Measurements from ENCODE around the gene PHETA2. TPM values are rescaled to one million over a fixed set of nuclear protein-coding genes. Genes with fewer than 3 reads are reported as not detected.

PHETA2 gene
- total RNA-seq, 1 experiment from 2014 or later, result 4.5 TPM

DNA sequence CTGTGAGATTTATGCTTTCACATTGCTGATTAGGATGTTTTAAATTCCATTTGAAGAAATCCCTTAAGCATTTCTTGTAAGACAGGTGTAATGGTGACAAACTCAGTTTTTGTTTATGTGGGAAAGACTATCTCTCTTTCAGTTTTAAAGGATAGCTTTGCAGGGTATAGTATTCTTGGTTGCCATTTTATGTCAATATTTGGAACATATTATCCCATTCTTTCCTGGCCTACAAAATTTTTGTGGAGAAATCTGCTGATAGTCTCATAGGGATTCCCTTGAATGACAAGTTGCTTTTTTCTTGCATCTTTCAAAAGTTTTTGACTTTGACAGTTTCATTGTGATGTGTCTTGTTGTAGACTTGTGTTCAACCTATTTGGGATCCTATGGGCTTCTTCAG is 32.3 kb upstream of the PHETA2 start:
- no peak overlapping the region for H3K27ac ChIP-seq
- DNase-seq, result no peak
- H3F3A ChIP-seq (ENCODE audit: insufficient read depth, low read depth), result no peaks in the 10 kb centered on the region
- H3K4me3 ChIP-seq, result no peak overlapping the region
- intact Hi-C loops (cut with micrococcal nuclease; ENCODE audit: unreplicated experiment), result no loop called here
- H3K79me2 ChIP-seq (ENCODE audit: low read depth), result no peaks in the 10 kb centered on the region
- H4K20me1 ChIP-seq (ENCODE audit: insufficient read depth), result no peaks in the 10 kb centered on the region
- CTCF ChIA-PET, result no interaction called here
- no peaks in the 10 kb centered on the region for H3K4me1 ChIP-seq (replicated peaks; ENCODE audit: insufficient read depth)
- no peak overlapping the region for H2AFZ ChIP-seq
- POLR2A ChIA-PET (ENCODE audit: unreplicated experiment), result no interaction called here
- no TSS peak for BruUV-seq (replicated peaks)
- H3K9me3 ChIP-seq (ENCODE audit: insufficient read depth, low read depth), result peaks cover 7% of the 10 kb centered on the region
- TF ChIP-seq EZH2 (IDR thresholded peaks at IDR 0.05; ENCODE audit: low read depth), result no peak
- no peak for TF ChIP-seq CTCF (conservative IDR thresholded peaks at IDR 0.05)
- H3K36me3 ChIP-seq (ENCODE audit: low read depth), result no peaks in the 10 kb centered on the region
- H3K4me2 ChIP-seq, result no peak overlapping the region
- no peaks in the 10 kb centered on the region for H3K27me3 ChIP-seq (ENCODE audit: insufficient read depth, low read depth)
- no peaks in the 10 kb centered on the region; the same call in 1 of the 2 replicates for H3K9me2 ChIP-seq (ENCODE audit: insufficient read depth)

GRCh38 chr22:42050641-42051180 is 23.3 kb upstream of the PHETA2 start:
- no TSS peak for BruUV-seq (replicated peaks)
- POLR2A ChIA-PET (ENCODE audit: unreplicated experiment), result no interaction called here
- Histone ChIP-seq H3K9me2 (ENCODE audit: insufficient read depth) (no peaks in the 10 kb centered on the region), H2AFZ (no peak overlapping the region), H3K4me2 (no peak overlapping the region), H3K27ac (no peak overlapping the region), H3K79me2 (ENCODE audit: low read depth) (no peaks in the 10 kb centered on the region), H3K4me3 (no peak overlapping the region), H3F3A (ENCODE audit: insufficient read depth, low read depth) (no peaks in the 10 kb centered on the region), H3K36me3 (ENCODE audit: low read depth) (no peaks in the 10 kb centered on the region), H3K27me3 (ENCODE audit: insufficient read depth, low read depth) (no peaks in the 10 kb centered on the region), H4K20me1 (ENCODE audit: insufficient read depth) (no peaks in the 10 kb centered on the region), H3K9me3 (ENCODE audit: insufficient read depth, low read depth) (no peaks in the 10 kb centered on the region), H3K4me1 (replicated peaks; ENCODE audit: insufficient read depth) (no peaks in the 10 kb centered on the region)
- no peak for TF ChIP-seq CTCF (conservative IDR thresholded peaks at IDR 0.05)
- TF ChIP-seq EZH2 (IDR thresholded peaks at IDR 0.05; ENCODE audit: low read depth), result no peak
- intact Hi-C loops (cut with micrococcal nuclease; ENCODE audit: unreplicated experiment), result no loop called here
- CTCF ChIA-PET, result no interaction called here
- DNase-seq, result no peak

DNA sequence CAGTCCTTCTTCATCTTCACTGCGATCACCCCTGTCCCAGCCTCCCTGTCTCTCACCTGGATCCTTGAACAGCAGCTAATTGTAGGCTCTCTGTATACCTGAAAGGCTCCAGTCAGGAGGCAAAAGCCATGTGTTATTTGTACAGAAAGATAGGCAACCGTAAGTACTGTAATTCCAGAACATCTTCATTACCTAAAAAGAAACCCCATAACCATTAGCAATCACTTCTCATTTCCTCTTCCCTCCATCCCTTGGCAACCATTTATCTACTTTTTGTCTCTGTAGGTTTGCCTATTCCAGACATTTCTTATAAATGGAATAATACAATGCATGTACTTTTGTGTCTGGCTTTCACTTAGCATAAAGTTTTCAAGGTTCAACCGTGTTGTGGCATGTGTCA is 21.3 kb upstream of the PHETA2 start:
- ChIA-PET POLR2A (ENCODE audit: unreplicated experiment) (no interaction called here), CTCF (no interaction called here)
- Histone ChIP-seq H3F3A (ENCODE audit: insufficient read depth, low read depth) (no peaks in the 10 kb centered on the region), H3K9me2 (ENCODE audit: insufficient read depth) (no peaks in the 10 kb centered on the region), H3K4me1 (replicated peaks; ENCODE audit: insufficient read depth) (no peaks in the 10 kb centered on the region), H3K36me3 (ENCODE audit: low read depth) (peaks cover 5% of the 10 kb centered on the region; the same call in 1 of the 2 replicates), H4K20me1 (ENCODE audit: insufficient read depth) (no peaks in the 10 kb centered on the region), H3K27ac (no peak overlapping the region), H2AFZ (no peak overlapping the region), H3K4me2 (no peak overlapping the region), H3K27me3 (ENCODE audit: insufficient read depth, low read depth) (no peaks in the 10 kb centered on the region), H3K4me3 (no peak overlapping the region), H3K9me3 (ENCODE audit: insufficient read depth, low read depth) (peaks cover 11% of the 10 kb centered on the region), H3K79me2 (ENCODE audit: low read depth) (no peaks in the 10 kb centered on the region)
- intact Hi-C loops (cut with micrococcal nuclease; ENCODE audit: unreplicated experiment), result no loop called here
- BruUV-seq (replicated peaks), result no TSS peak
- TF ChIP-seq CTCF (conservative IDR thresholded peaks at IDR 0.05) (no peak), EZH2 (IDR thresholded peaks at IDR 0.05; ENCODE audit: low read depth) (no peak)
- DNase-seq, result no peak

Measured in PC-9 (cell line).